ENCODE results near the gene ARHGAP1.
A peak's percentile ranks its signal among the peaks of the same experiment; 100 is the strongest.
"Not testable (repeated sequence)": the region's sequence is repeated elsewhere in the genome, so short reads cannot be mapped to it uniquely, and the experiment has no call there.

ARHGAP1 gene

DNA sequence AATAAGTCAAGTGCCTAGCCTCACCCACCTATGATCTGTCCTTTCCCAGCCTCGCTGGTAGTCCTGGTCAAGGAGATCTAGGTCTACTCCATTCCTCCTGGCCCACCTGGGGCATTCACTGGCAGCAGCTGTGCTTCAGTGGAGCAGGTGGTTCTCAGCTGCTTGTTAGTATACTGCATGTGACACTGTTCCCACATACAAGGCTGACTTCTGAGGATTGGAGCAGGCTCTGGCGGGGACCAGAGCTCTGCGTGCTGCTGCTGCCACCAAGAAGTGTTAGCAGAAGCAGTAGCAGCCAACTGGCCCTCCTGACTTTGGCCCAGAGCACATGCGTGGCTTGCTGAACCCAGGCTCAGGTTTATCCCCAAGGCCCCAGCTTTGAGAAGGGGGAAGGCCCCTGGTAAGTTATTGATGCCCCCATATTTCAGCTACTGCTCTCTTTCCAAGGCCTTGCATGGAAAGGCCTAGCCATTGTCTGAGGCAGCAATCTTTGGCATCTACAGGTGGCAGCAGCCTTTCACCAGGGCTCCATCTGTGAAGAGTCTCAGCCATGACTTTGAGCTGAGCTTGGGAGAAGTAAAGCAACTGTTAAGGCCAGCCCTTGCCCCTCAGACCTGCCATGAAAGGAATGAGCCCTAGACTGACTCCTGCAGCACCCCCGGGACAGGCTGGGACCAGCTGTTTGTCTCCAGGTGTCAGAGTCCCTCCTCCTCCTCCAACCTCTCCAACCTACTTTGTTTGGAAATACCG, 26.5 kb downstream of the ARHGAP1 start:
- no peak for DNase-seq (ENCODE audit: low spot score)

DNA sequence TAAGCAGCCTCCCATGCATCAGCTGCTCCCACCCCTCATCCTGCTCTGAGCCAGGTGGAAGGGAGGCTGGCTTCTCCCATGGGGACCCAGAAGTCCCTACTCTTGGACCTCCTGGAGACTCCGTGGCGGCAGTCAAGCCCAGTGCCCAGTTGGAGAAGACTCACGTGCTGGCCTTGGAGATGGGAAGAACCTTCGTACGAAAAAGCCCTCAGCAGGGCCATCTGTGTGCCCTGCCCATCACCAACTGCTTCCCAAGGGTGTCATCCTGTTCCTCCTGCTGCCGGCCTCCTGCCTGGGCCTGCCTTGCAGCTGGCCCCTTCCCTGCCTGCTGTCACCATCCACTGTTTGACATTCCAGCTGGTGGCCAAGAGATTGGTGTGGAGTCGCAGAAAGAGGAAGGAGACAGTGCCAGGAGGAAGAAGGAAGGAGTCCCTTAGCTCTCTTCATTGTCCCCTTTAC, 28.0 kb downstream of the ARHGAP1 start:
- no peak for DNase-seq (ENCODE audit: low spot score)

DNA sequence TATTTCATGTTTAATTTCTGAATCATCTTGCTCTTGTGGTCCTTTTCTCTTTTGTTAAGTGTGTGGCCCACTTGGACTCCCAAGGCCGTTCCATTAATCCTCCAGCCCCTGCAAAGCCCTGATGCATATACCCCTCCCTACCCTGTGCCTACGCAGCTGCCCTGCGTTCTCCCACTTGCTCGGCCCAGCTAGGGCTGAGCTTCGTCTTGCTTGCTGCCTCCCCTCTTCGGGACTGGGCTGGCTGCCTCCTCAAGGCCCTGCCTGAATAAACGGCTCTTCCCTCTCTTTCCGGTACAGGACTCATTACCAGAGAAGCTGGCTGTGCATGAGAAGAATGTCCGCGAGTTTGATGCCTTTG, 28.5 kb downstream of the ARHGAP1 start:
- DNase-seq (ENCODE audit: low spot score): no peak

DNA sequence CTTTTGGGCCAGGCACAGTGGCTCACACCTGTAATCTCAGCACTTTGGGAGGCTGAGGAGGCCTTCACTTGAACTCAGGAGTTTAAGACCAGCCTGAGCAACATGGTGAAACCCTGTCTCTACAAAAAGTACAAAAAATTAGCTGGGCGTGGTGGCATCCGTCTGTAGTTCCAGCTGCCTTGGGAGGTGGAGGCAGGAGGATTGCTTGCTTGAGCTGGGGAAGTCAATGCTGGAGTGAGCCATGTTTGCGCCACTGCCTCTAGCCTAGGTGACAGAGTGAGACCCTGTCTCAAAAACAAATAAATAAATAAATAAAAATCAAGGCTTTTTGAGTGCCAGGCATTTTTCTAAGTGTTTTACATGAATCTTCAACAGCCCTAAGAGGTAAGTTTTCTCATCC, 29.9 kb downstream of the ARHGAP1 start:
- DNase-seq (ENCODE audit: low spot score): not testable (repeated sequence)

DNA sequence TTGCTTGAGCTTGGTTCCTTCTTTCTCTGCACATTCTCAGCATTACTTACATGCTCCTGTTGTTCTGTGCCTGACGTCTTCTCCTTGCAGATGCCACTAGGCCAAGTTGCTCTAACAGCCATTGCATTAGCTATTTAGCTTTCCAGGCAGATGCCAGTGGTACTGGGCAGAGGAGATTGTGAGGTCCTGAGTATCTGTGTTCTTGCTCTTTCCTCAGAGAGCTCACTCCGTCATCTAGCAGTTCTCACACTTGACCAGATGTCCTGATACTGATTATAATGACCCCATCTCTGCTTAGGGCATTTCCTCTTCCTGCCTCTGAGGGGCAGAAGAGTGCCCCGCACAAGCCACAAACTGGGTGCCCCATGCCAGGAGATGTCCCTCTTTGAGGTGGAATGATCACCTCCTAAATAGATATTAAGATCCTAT, 30.7 kb downstream of the ARHGAP1 start:
- no peak for DNase-seq (ENCODE audit: low spot score)

DNA sequence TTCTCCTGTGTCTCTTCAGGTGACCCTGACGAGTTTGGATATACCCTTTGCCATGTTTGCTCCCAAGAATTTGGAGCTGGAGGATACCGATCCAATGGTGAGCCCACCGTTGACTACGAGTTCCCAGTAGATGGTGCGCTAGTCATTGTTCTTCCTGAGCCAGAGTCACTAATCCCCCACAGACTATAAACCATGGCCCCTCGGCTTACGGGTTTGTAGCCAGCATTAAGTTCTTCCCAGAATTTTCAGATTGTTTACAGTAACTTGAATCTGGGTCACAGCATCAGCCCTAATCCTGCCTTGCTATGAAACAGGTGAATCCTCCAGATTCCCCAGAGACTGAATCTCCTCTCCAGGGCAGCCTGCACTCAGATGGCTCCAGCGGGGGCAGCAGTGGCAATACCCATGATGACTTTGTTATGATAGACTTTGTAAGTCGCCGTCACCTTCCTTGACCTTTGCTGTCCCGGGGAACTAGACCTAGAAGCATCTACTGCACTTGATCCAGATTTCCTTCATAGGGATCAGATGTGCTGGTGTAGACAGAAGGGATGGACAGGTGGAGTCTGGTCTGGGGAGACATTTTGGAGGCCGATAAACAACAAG, 31.8 kb downstream of the ARHGAP1 start:
- no peak for DNase-seq (ENCODE audit: low spot score)

DNA sequence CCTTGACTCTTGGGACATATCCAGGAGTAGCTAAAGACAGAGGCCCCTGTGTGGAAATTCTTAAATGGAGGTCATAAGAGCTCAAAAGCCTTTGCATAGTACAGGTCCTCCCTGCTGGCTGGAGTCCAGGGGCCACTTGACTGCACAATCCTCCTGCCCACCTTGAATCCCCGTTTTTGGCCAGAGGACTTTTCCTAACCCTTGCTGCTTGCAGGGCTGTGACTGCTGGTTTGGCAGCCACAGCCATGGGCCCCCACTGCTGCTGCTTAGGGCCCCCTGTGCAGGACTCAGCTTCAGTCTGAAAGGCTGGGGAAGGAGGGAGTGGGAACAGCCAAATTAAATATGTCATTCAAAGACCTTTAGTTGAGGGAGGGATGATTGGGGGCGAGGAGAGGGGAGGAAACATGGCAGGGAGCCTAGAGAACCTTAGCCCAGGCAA, 33.4 kb downstream of the ARHGAP1 start:
- no peak for DNase-seq (ENCODE audit: low spot score)

DNA sequence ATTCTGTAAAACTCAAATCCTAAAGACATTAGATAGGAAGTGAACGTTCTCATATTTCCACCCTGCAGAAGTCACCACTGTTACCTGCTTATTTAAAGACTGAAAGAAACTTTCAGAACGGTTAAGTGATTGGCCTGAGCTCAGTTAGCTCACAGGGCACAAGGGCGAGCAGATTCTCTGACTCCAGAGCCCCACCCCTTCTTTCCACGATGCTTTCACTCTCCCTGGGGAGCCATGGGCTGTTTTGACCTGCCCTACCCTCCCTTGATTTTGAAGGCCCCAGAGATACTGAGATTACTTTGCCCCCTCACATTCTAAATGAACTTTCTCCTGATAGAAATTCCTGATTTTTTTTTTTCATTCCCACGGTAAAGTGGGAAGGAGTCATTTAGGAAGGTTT, 33.9 kb downstream of the ARHGAP1 start:
- DNase-seq (ENCODE audit: low spot score): no peak

DNA sequence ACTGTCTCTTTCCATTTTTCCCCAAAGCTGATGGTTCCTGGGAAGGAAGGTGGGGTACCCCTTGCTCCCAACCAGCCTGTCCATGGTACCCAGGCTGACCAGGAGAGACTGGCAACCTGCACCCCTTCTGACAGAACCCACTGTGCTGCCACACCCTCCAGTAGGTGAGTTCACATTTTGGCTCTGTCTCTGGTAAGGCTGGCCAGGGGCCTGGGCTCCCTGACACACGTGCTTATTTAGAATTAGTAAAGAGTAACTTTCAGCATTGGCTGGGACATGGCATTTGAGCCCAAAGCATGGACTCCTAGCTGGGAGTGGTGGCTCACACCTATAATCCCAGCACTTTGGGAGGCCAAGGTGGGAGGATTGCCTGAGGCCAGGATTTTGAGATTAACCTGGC, 35.1 kb downstream of the ARHGAP1 start:
- DNase-seq (ENCODE audit: low spot score): no peak

DNA sequence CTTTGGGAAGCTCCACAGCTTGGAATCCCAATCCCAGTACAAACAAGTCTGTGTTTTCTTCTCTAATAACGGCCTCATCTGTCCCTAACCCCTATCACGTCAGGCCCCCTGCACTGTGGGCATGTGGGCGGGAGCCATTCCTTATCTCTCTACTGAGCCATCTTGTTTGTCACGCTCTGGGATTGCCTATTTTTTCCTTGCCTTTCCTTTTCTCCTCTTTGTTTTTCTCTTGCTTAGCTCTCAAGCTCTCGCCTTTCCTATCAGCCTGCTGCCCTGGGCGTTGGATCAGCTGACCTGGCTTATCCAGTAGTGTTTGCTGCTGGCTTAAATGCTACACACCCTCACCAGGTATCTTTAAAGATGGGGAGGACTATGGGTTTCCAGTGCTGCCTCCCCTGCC, 35.8 kb downstream of the ARHGAP1 start:
- DNase-seq (ENCODE audit: low spot score): no peak

DNA sequence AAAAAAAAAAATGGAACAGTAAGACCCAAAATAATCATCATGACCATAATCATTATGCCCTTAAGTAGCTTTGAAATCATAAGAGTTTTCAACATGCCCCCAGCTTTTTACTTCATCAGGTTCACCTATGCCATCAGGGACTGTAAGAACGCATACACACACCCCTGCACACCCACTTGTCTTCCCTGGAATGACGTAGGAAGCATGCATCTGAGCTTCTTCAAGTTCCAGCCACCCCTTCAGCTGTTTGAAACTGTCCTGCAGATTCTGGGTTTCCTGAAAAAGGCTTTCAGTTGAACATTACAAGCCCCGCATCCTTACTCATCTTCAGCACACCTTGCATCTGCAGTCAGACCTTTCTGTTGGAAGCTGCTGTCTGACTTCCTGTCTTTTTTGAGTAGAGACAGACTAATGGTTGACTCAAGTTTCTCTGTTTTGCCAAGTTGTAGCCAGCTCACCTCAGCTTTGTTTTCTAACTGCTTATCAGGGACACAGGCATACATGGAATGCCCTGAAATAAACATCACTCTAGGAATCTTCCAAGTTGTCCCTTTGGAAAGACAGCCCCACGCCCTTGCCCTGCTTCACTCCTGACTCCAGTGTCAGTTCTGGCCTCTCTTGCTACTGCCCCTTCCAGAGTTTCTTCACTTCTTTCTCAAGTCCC, 37.0 kb downstream of the ARHGAP1 start:
- DNase-seq (ENCODE audit: low spot score): no peak

DNA sequence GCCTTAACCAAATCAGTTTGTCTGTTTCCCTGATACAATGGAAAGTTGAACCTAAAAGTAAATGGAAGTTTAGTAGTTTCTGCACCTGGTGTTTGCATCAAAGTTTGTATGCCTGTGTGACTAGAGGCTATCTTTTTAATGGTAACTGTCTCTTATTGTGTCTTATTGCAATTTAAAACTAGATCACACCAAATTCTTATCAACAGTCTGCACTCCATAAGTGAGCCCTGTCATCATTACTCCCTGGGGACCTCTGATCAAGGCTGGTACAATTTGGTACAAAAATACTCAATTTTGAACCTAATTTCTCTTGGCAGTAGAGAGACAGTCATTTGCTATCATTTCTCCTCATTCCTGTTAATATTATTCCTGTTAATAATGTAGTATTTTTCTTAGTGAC, 38.1 kb downstream of the ARHGAP1 start:
- DNase-seq (ENCODE audit: low spot score): no peak

DNA sequence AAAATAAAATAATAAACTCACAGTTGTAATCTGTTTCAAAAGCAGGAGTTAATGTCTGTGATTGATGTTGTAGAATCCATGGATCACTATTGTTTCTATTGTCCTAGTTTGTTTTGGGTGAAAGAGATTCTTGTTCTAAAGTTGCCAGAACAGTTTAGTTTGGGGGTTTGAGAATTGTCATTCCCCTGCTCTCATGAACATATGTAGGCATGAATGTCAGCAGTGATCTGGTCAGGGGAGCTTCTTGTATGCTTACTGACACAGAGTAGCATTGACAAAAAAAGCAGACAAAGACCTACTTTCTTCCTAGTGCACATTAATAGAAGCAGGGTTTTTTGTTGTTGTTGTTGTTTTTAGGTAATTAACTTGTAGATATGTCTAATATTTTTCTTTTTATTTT, 38.6 kb downstream of the ARHGAP1 start:
- no peak for DNase-seq (ENCODE audit: low spot score)

DNA sequence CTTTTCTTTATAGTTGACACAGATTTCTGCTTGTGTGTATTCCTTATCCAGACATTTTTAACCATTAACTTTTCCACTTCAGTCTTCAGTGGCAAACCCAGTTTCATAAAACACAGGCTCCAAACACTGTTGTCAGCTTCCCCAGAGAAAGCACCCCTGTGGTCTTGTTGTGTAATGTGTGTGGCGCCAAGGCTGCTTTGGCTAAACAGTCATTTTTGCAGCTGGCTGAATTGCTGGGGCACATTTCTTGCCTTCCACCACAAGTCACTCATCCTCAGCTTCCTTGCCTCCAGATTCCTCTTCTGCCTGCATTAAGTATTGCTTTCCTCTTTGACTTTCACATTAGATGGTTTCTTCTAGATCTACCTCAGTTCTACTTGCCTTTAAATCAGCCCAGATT, 40.5 kb downstream of the ARHGAP1 start:
- peak; percentile 74 for DNase-seq (ENCODE audit: low spot score)

DNA sequence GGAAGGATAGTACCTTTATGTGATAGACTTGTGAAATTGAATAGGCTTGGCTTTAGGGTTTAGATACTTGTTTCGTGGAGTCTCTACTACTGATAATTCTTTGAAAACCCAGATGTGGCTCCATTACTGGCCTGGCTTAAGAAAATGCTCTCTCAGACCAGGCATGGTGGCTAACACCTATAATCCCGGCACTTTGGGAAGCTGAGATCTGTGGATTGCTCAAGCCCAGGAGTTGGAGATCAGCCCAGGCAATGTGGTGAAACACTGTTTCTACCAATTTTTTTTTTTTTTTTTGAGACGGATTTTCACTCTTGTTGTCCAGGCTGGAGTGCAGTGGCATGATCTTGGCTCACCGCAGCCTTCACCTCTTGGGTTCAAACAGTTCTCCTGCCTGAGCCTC, 42.2 kb downstream of the ARHGAP1 start:
- no peak for DNase-seq (ENCODE audit: low spot score)

DNA sequence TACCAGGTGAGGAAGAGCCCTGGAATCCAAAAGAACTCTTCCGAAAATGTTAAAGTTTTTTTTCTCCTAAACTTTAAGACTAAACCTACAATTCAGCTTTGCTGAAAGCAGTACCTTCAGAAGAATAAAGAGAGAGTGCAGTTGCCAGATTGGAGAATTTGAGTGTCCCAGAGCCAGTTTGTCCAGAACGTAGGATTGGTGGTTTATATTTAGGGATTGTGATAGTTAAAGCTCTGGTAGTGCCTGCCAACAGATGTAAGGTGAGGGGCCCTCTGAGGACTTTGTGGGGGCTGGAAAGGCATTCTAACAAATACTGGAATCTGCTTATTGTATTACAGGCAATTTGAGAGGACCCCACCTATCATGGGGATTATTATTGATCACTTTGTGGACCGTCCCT, 43.2 kb downstream of the ARHGAP1 start:
- DNase-seq (ENCODE audit: low spot score): no peak

DNA sequence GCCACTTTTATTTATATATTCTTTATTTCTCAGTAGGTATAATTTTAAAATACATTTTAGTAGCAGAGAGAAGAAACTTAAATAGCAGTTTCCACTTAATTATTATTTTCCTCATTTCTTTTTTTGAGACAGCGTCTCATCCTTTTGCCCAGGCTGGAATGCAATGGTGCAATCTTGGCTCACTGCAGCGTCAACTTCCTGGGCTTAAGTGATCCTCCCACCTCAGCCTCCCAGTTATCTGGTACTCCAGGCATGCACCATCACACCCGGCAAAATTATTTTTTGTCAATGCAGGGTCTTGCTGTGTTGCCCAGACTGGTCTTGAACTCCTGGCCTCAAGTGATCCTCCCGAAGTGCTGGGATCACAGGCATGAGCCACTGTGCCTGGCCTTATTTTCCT, 44.8 kb downstream of the ARHGAP1 start:
- DNase-seq (ENCODE audit: low spot score): no peak

DNA sequence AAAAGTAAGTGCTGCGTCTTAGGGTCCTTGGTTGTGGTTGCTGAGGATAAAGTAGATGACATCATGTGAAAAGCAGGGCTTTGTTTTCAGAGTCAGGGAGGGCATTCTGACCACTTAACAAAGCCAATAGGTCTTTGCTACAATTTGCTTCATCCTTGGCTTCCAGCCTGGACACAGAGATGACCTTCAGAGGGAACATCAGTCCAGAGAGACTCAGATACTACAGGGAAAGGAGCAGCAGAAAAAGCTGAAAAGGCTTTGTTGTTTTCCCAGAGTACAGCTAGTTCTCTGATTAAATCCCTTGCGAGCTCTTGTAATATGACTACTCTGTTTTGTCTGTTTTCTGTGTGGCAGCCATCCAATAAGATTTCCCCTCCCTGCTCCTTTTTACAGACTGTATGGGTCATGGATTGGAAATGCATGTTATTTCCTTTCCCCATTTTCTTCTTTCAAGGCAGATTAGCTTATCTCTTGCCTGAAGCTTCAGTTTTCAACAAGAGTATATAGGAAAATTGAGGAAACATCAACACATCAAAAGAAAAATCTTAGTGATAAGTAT, 51.2 kb downstream of the ARHGAP1 start:
- DNase-seq (ENCODE audit: low spot score): peak; percentile 91

DNA sequence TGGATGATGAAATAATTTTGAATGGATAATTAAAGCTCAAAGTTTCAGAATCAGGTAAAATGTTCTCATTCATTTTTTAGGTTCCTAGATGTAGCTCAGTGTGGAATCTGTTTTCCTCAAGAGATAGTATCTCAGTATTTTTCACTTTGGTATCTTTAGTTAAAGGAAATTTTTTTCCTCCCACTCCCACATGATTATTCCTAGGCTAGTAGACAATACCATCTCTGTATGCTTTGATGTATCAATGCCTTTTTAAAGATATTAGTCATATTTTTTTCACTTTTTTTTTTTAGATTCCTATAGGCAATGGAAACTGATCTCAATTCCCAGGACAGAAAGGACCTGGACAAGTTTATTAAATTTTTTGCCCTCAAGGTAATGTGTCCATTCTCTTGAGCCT, 56.4 kb downstream of the ARHGAP1 start:
- DNase-seq (ENCODE audit: low spot score): no peak

DNA sequence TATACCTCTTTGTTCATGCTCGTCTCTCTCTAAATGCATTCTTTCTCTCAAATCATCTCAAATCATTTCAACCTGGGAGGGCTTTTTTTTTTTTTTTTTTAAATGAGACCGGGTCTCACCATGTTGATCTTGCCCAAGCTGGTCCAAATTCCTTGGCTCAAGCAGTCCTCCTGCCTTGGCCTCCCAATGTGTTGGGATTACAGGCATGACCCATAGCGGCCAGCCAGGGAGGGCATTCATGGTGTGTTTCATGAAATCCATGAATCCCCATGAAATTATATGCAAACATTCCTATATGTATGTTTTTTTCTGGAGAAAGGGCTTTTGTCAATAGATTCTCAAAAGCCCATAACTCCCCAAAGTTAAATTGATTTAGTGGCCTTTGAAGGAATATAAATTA, 56.9 kb downstream of the ARHGAP1 start:
- DNase-seq (ENCODE audit: low spot score): no peak

DNA sequence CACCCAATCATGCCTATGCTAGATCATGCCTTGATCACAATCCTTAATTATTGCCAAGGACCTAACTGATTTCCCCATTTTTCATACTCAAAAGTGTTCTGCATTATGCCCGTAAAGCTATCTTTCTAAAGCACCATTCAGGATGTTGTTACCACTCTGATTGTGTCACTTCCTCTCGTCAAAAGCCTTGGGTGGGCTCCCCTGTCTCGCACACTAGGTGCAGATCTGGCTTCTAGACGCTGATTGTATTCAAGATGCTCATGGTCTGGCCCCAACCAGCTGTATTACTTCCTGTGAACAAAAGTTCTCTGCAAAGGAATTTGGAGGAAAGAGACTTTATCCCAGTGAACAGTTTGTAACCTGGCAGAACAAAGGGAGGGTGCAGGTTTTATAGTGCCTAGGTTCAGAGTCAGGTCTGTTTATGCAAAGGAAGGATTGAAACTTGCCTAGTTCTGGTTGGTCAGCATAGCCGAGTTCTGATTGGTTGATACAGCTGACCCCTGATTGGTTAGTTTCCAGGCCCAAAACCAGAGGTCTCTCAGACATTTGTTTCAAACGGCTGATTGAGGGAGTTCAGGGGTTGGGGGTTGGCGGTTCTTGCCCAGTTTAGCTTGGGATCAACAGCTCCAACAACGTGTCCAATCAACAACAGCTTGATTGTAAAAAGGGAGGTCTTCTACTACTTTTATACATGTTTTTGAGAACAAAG, 57.6 kb downstream of the ARHGAP1 start:
- DNase-seq (ENCODE audit: low spot score): no peak

DNA sequence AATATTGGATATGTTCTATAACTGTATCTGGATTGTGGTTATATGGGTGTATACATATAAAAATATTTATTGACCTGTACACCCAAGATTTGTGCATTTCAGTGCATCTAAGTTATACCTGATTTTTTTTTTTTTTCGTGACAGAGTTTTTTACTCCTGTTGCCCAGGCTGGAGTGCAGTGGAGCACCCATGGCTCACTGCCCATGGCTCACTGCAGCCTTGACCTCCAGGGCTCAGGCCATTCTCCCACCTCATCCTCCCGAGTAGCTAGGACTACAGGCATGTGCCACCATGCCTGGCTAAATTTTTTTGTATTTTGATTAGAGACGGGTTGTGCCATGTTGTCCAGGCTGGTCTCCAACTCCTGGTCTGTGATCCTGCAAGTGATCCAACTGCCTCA, 58.8 kb downstream of the ARHGAP1 start:
- DNase-seq (ENCODE audit: low spot score): no peak
